HG03354 (cell line): ENCODE data around the gene MTHFR.

ENCODE experiments used
- ATAC-seq: cut with Tn5 transposase; IDR thresholded peaks from one replicate; pipeline ENCODE4 v1.9.1; 2021; ENCODE audit warnings: mild to moderate bottlenecking; ENCODE audit not compliant: unreplicated experiment, poor library complexity, severe bottlenecking

The MTHFR gene

DNA sequence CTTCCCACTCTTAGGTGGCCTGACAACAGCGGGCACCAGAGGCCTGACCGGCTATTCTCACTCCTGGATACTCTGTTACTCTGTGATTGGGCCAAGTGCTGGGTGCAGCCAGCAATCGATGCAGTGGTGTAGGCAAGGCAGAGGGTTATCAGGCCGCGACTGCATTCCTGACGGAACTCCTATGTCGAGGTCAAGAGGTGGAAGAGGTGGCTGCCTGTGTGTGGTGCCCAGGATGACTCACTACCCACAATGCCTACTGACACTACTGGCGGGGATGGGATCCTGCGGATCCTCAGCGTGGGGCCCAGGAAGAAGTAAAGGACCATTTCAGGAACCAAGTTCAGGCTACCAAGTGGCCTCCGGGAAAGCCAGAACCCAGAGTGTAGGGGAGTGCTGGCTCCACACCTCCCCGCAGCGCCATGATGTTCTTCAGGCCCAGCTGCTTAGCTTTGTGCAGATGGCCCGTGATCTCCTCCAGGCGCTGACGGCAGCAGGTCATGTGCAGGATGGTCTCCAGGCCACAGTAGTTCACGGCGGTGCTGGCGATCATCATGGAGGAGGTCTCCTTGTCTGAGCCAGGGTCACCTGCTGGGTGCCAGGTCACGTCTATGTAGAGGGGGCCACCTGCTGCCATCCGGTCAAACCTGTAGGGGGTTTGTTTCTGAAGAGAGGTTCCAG lies 4.9 kb downstream of the MTHFR start:
- no peak for ATAC-seq

DNA sequence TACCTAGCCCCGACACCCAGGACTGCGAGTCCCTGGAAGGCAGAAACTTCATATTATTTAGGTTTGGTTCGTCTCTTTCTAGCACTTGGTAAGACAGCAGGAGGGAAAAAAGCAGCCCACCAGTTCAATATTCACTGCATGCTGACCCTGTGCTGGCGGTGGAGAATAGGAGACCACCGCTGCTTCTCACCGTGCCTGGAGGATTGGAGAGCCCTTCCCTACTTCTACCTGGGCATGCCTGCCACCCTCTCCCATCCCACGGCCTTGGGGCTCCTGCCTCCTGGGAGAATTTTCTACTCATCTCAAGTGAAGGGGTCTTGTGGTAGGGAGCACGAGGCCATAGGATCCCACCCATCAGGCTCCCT lies 5.4 kb downstream of the MTHFR start:
- ATAC-seq: no peak

DNA sequence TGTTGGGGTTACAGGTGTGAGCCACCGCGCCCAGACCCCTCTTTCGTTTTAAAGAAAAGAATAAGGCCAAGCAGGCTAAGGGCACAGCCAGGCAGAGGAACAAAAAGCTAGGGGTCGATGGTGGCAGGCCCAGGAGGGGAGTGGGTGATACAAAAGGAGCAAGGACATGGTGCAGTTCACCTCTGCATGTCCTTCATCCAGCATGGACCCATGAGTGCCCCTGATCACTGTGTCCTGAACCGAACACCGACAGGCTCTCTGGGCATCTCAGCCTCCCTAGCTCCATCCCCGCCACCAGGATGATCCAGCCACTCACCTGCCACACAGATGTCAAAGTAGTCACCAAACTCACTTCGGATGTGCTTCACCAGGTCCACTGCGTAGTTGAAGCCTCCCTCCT lies 5.9 kb downstream of the MTHFR start:
- no peak for ATAC-seq

DNA sequence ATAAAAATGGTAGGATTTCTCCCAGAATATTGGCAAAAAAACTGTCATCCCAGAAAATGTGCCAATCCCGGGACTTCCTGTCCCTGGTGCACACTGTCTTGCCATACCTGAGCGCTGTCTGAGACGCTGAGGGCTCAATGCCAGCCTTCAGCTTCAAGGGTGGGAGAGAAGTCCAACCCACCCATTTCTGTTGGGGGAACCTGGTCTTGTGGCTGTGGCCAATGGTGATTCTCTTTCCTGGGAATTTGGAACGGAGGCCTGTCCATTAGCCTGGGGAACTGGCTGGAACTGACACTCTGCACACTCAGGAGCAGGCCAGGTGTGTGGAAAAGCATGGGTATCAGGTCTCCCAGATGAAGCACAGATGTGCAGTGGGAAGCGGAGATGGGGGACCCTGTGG lies 6.7 kb downstream of the MTHFR start:
- no peak for ATAC-seq

DNA sequence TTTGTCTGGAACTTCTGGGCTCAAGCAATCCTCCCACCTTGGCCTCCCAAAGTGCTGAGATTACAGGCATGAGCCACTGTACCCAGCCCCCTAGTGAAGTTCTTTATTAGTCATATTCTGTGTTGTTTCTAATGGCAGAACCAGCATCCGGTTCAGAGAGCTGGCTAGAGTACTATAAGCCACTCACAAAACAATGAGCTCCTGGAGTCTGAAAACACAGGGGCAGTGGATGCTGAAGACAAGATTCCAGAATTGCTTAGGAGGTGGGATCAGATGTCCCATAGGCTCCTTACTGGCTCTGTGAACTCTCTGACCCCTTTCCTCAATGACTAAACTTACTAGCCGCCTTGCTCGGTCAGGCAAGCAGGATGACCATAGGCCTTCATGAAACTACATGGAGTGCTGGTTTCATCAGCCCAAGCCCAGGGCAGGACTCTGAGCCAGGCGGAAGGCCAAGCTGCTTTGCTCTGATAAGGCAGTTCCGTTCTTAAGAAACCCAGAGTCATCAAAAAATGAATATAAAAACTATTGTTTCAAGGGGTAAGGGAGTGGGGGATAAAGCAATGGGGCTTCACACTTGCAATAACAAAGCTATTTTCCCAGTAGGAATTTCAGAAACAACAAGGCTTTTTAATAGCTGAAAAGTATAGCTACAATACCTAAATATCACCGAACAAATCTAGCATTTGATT lies 8.1 kb downstream of the MTHFR start:
- ATAC-seq: no peak

DNA sequence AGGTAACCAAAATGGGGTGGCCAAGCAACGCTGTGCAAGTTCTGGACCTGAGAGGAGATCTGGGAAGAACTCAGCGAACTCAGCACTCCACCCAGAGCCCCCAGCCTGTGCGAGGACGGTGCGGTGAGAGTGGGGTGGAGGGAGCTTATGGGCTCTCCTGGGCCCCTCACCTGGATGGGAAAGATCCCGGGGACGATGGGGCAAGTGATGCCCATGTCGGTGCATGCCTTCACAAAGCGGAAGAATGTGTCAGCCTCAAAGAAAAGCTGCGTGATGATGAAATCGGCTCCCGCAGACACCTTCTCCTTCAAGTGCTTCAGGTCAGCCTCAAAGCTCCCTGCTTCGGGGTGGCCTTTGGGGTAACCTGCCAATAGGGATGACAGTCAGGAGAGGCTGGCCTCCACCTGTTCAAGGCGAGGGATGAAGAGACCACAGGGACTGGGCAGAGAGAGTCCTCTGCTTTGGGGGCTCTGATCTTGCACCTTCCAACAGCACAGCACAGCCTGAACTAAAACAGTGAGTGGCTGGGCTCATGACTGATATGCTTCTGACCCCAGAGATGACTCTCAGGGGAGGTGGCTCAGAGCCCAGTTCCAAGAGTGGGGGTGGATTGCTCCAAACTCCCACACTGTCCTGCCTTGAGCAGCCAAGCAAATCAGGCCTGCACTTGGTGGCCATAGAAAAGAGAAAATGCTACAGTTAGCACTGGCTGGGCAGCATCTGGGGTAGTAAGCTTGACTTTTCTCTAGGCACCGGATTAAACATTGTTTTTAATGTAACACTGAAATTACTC lies 9.5 kb downstream of the MTHFR start:
- ATAC-seq: no peak

DNA sequence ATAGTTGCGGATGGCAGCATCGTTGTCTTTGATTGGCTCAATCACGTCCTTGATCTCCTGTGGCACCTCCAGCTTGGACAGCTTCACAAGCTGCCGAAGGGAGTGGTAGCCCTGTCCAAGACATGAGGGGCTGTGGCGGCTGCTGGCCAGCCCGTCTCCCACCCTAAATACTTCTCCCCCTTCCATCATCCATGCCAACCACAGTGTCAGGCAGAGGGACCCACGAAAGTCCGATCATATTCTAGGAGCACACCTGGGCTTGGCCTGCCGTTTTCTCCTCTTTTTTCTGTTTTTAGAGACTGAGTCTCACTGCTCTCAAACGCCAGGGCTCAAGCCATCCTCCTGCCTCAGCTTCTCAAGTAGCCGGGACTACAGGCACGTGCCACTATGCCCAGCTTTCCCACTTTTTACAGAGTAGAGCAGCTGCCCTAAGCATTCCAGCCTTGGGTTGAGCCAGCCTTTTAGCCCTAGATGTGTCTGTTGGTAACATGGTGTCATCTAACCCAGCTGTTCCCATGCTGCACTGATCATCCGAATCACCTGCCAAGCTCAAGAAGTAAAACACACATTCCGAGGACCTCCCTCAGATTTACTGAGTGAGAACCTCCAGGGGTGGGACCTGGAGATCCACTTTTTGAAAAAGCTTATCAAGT lies 10.4 kb downstream of the MTHFR start:
- ATAC-seq: no peak

DNA sequence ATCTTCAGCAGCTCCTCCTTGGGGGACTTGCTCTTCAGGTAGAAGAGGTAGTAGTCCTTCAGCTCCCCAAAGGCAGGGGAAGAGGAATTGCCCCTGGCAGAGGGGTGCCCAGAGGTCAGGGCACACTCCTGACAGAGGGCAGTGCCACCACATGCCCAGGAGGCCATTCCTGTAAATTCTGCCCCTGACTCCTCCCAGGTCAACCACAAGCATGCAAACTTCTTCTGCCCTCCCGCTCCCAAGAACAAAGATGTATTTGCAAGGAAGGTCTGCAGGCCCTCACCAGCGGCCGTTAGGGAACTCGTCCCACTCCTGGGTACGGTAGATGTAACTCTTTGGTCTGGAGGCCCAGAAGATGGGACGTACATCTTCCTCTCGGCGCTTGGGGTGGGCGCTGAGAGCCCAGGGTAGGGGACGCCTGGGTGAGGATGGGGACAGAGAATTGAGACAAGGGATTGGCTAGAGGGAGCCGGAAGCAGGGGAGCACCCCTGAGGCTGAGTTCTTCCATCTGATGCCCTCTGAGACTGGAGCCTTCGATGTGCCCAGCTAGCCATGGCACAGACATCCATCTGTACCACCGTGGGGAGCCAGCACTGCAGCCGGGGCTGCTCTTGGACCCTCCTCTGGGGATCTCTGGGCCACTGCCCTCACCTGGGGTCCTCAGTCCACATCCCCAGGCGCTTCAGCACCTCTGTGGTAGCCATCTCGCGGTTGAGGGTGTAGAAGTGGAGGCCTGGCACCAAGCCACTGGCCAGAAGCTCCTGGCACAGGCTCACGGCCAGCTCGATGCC lies 11.1 kb downstream of the MTHFR start:
- ATAC-seq: no peak

DNA sequence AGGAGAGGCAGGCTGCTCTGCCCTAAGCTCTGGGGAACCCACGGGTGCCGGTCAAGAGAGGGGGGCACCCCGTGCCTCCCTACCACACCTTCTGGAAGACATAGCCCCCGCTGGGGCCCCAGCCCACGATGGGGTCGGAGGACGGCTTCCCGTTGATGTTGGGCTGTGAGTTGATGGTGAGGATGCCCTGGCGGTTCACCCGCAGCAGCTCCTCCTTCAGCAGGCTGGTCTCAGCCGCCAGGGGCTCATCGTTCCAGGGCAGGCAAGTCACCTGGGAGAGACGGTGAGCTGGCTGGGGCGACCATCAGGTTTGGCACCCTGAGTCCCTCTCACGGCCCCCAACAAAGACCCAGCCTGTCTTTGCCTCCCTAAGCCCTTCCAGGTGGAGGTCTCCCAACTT lies 11.9 kb downstream of the MTHFR start:
- ATAC-seq: no peak

DNA sequence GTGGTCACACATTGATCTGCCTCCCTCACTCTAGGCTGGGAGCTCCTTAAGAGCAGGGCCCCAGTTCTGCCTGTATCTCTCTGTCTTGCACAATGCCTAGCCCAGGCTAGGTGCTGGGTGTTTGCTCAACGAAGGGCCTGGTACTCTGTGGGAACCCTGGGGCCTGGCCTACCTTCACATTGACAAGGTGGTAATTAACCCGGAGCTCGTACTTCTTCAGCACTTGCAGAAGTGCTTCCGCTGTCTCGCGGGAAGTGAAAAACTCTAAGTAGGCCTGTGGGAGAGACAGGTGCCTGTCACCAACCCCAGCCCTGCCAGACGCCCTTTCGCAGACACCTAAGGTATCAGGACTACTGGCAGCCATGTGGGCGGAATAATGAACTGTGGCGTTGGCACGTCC lies 13.7 kb downstream of the MTHFR start:
- ATAC-seq: no peak

DNA sequence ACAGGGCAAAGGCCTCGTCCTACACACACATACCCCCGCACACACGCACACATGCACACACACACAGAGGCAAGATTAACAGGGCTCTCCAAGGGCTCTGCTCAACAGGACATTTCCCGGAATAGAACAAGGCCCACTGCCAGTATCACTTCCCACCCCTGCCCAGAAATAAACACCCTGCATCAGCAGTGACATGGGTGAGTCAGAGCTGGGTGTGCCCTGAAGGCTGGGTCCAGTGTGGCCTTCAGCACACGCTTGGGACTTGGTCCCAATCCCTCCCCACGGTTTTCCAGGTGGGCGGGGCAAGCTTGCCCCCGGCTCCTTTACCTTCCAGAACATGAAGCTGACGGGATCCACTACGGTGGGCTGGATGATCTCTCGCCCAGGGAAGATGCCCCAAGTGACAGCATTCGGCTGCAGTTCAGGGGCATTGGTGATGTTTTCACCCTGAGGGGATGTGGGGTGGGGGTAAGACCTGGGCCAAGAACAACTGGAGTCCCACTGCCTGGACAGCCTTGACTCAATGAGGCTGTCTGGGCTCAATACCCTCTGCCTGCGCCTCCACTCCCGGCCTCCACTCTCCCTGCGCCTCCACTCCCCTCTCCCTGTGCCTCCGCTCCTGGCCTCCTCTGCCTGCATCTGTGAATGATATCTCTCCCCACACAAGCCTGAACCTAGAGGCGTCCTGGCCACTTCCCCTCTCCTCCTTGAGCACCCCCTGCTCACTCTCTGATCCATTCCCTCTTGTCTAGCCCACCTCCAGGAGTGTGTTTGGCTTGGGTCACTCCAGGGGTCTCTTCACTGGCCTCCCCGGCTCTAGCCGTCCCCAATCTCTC lies 14.7 kb downstream of the MTHFR start:
- no peak for ATAC-seq

DNA sequence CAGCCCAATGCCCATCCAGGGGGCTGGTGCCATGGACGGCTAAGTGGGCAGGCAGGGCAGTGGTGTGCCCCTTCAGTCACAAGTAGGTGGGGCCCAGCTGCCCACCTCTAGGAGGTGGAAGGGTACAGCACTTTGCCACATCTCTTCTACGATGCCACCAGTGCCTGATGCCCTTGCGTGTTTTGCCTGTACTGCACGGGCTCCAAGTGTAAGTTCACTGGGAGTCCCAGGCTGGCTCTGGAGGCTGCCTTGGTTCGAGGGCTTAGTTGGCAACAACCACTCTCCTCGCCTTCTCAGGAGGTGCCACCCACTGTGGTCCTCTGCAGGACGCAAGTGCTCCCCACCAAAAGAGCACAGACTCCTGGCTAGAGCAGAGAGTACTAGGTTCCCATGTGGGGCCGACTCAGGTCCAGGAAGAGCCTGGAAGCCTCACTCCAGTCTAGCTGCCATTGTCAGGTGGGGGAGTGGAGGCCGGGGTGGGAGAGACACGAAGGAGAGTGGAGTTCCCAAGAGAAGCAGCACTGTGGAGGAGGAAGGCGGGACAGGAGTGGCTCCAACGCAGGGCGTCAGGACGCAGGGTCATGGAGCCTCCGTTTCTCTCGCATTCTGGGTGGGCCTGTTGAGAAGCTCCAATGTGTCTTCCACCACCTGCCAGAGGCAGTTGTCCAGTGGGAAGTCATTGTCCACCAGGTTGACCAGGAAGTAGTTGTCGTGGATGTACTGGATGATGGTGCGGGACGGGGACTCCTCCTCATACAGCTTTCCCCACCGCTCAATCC lies 15.5 kb downstream of the MTHFR start:
- ATAC-seq: no peak

DNA sequence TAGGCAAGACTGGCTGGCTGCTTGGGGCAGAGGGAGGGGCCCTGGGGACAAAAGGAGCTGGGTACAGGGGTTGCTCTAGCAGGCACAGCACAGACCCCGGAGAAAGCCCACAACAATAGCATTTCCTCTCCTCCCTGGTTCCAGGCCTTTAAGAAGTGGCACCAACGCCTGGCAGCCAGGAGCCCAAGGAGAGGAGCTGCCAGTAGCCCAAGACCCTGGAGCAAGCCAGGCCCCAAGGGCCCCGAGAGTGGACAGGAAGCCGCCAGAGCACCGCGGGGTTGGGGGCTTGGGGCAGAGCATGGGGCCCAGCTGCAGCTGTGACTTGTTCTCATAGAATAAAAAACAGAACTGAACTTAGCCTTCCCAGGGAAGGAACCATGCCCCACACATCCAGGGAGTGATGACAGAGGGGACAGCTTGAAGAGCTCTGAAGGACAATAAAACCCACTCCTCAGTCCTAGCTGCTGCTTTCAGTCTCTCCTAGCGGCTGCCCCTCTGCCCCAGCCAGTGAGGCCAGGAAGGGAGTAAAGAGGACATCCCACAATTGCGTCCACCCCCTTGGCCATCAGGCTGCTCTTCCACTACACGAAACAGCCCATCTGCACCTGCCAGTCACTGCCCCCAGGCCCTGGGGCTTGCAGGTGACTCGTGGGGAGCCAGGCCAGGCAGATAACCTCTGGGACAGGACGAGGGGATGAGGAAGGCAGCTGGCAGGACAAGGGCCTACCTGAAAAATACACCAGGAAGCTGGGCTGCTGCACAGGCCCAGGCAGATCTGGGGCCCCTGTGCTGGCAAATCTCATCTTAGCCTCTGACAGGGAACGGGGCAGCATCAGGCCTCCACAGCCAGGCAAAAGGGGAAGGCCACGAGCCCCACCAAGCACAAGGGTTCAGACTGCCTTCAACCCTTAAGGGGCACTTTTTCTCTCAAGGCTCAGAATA lies 16.4 kb downstream of the MTHFR start:
- ATAC-seq: no peak

DNA sequence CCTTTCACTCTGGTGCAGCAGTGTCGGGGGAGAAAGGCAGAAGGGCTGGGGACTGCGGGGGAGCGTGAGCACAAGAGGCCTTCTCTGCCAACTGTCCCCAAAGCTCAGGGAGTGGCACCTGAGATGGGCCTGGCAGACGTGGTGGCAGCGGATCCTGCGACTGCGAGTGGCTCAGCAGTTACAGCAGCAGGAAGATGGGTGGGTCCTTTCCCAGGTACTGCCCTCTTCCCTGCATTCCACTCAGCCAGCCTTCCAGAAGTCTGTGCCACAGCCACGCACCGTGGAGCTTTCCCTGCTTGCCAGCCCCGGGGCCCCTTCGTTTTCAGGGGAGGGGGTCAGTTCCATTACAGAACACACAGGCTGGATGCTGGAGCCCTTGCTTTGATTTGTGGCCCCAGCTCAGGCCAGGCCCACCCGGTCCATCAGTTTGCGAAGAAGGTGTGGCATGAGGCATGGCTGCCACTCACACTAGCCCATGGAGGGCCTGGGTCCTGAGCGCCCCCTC lies 17.2 kb downstream of the MTHFR start:
- no peak for ATAC-seq

DNA sequence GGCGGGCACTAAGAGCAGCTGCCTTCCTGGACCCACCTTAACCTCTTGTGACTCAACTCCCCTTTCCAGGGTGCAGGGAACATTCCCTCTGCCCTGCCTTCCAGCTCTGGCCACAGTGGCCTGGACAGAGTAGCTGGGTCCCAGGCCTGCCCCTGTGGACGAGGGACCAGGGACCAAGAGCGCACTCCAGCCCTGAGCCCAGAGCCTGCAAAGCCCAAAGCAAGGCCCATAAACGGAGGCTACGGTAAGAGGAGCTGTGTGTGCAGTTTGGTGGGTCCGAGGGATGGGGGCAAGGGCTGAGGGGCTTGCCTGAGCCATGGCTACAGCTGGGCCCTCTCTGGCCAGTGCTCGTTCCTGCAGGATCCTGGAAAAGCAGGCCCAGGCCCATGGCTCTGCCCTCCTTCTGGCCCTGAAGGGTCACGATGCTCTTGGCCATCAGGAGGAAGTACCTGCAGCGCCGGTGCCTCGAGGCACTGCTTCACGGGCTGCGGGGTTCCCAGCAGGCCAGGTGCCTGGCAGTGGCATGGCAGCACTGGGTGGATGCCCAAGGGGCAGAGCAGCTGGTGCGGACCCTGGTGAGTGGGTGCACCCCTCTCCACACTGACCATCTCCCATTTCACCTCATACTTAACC lies 17.8 kb downstream of the MTHFR start:
- ATAC-seq: no peak

DNA sequence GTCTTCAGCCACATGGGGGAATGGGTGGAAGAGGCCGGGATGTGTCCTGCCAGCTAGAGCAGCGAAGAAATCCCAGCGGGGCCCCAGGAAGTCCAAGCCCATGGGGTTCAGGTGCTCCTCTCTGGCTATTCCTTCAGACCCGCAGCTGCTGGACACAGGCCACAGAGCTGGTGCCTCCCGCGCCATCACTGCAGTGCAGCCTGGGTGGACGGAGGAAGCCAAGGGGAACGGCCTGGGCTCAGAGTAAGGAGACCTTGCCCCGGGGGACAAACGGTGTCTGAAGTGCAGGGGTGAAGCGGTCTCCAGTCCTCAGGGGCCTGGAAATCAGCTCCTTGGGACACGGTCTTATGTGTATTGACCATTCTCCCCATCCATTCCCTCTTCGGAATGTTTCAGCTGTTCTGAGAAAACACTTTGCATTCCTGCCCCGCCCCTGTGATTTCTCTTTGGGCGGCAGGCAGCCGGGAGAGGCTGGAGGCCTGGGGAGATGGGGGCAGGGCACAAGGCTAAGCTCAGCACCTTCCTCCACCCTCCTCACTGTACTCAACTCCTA lies 18.4 kb downstream of the MTHFR start:
- no peak for ATAC-seq
